Vagina (tissue), 2 donors: Measurements from ENCODE around the gene PCAT6. TPM values are rescaled to one million over a fixed set of nuclear protein-coding genes. Genes with fewer than 3 reads are reported as not detected.
"Not testable (repeated sequence)": the region's sequence is repeated elsewhere in the genome, so short reads cannot be mapped to it uniquely, and the experiment has no call there.

Source experiments
- DNase-seq, 2 donors: peaks; one replicate each; pipeline ENCODE4 v3.0.0-alpha.2; 2017; ENCODE audit errors: extremely low spot score in 2 of 2
- H3K27ac ChIP-seq: fragments of 200-600 bp; sonication (generic); one replicate; pipeline ENCODE4 v1.5.1; 2019
- H3K27me3 ChIP-seq: fragments of 200-600 bp; sonication (generic); one replicate; pipeline ENCODE4 v1.5.1; 2019
- H3K36me3 ChIP-seq, 2 donors: fragments of 200-600 bp; sonication (generic); one replicate each; pipeline ENCODE4 v1.5.1; 2017 to 2019
- H3K4me1 ChIP-seq: fragments of 200-600 bp; sonication (generic); one replicate; pipeline ENCODE4 v1.5.1; 2019
- H3K4me3 ChIP-seq, 2 donors: fragments of 200-600 bp; sonication (generic); 1 replicate in 1 of 2; 2 replicates in 1 of 2; pipeline ENCODE4 v1.5.1; 2016 to 2019
- H3K9me3 ChIP-seq: fragments of 200-600 bp; sonication (generic); one replicate; pipeline ENCODE4 v1.5.1; 2019
- CTCF ChIP-seq, 3 experiments: fragments of 450-650 bp in 2 of 3; fragments of 200-600 bp in 1 of 3; sonication (generic) in 1 of 3; IDR thresholded peaks; one replicate each; pipeline ENCODE4 v1.5.1; 2017 to 2019; ENCODE audit warnings: antibody characterized with exemption in 3 of 3, mild to moderate bottlenecking in 2 of 3, moderate library complexity in 2 of 3
- POLR2A ChIP-seq, 2 donors: fragments of 450-650 bp; IDR thresholded peaks; one replicate each; pipeline ENCODE4 v1.6.1; 2017; ENCODE audit warnings: antibody characterized with exemption in 2 of 2, mild to moderate bottlenecking in 2 of 2, moderate library complexity in 2 of 2
- POLR2AphosphoS5 ChIP-seq, 2 donors: sonication (generic); formaldehyde crosslinking; IDR thresholded peaks; one replicate each; pipeline ENCODE4 v1.9.0; 2017; ENCODE audit warnings: antibody characterized with exemption in 2 of 2, mild to moderate bottlenecking in 2 of 2, low read depth in 1 of 2; ENCODE audit not compliant: insufficient read depth in 1 of 2
- intact Hi-C: fragments of 100-400 bp; cut with DNase I; formaldehyde crosslinking; loops from one replicate; pipeline ENCODE4 v1.15.1; 2023
- total RNA-seq: library from RNA; depleted of rRNA; stranded (reverse); fragments of >200 nt; gene quantifications from one replicate; pipeline ENCODE4 v1.2.3, GENCODE V29; 2016

The PCAT6 gene
- total RNA-seq, 1 donor from 2014 or later: not detected

- no peaks in the 10 kb centered on the region for H3K27me3 ChIP-seq
- DNase-seq: no peak
- H3K4me3 ChIP-seq: no peak overlapping the region
- no peak for TF ChIP-seq POLR2A (IDR thresholded peaks at IDR 0.05)
- no peak for TF ChIP-seq CTCF (IDR thresholded peaks at IDR 0.05)
- TF ChIP-seq POLR2AphosphoS5 (IDR thresholded peaks at IDR 0.05; ENCODE audit: insufficient read depth in 1 of 2, low read depth in 1 of 2): no peak
- H3K9me3 ChIP-seq: no peaks in the 10 kb centered on the region
- intact Hi-C loops: loop anchor here (10.0 kb wide), 1 partner anchor 66 kb away; the partner anchor contains the start of gene RABIF
- H3K36me3 ChIP-seq: no peaks in the 10 kb centered on the region
- H3K4me1 ChIP-seq: no peaks in the 10 kb centered on the region
- H3K27ac ChIP-seq: no peak overlapping the region
Measured at GRCh38 chr1:202818819-202819218, 8.1 kb downstream of the PCAT6 start.

- Histone ChIP-seq H3K27me3 (no peaks in the 10 kb centered on the region), H3K9me3 (no peaks in the 10 kb centered on the region), H3K4me3 (no peak overlapping the region), H3K36me3 (no peaks in the 10 kb centered on the region), H3K4me1 (no peaks in the 10 kb centered on the region), H3K27ac (no peak overlapping the region)
- no peak for TF ChIP-seq POLR2A (IDR thresholded peaks at IDR 0.05)
- TF ChIP-seq CTCF (IDR thresholded peaks at IDR 0.05): no peak
- no peak for TF ChIP-seq POLR2AphosphoS5 (IDR thresholded peaks at IDR 0.05; ENCODE audit: insufficient read depth in 1 of 2, low read depth in 1 of 2)
- intact Hi-C loops: no loop called here
- no peak for DNase-seq
Measured at GRCh38 chr1:202821467-202821866, 10.7 kb downstream of the PCAT6 start.

GRCh38 chr1:202825748-202826147 lies 15.0 kb downstream of the PCAT6 start:
- intact Hi-C loops: no loop called here
- Histone ChIP-seq H3K27me3 (no peaks in the 10 kb centered on the region), H3K36me3 (no peaks in the 10 kb centered on the region), H3K27ac (no peak overlapping the region), H3K4me3 (no peak overlapping the region), H3K9me3 (no peaks in the 10 kb centered on the region), H3K4me1 (no peaks in the 10 kb centered on the region)
- no peak for TF ChIP-seq CTCF (IDR thresholded peaks at IDR 0.05)
- TF ChIP-seq POLR2A (IDR thresholded peaks at IDR 0.05): no peak
- TF ChIP-seq POLR2AphosphoS5 (IDR thresholded peaks at IDR 0.05; ENCODE audit: insufficient read depth in 1 of 2, low read depth in 1 of 2): no peak
- no peak for DNase-seq

GRCh38 chr1:202829223-202829622 lies 18.5 kb downstream of the PCAT6 start:
- H3K4me1 ChIP-seq, DNase-seq, intact Hi-C loops: not testable (repeated sequence)

GRCh38 chr1:202831906-202832305 lies 21.2 kb downstream of the PCAT6 start:
- no peak for DNase-seq
- no peak for TF ChIP-seq POLR2AphosphoS5 (IDR thresholded peaks at IDR 0.05; ENCODE audit: insufficient read depth in 1 of 2, low read depth in 1 of 2)
- no peak for TF ChIP-seq CTCF (IDR thresholded peaks at IDR 0.05)
- TF ChIP-seq POLR2A (IDR thresholded peaks at IDR 0.05): no peak
- no peak overlapping the region for H3K27ac ChIP-seq
- no peaks in the 10 kb centered on the region for H3K27me3 ChIP-seq
- peaks cover 20% of the 10 kb centered on the region for H3K4me1 ChIP-seq
- no peak overlapping the region for H3K4me3 ChIP-seq
- H3K9me3 ChIP-seq: no peaks in the 10 kb centered on the region
- H3K36me3 ChIP-seq: no peaks in the 10 kb centered on the region
- intact Hi-C loops: no loop called here

More at GRCh38 chr1:202829223-202829622, 18.5 kb downstream of the PCAT6 start:
- not testable (repeated sequence) for H3K9me3 ChIP-seq, H3K27ac ChIP-seq, H3K36me3 ChIP-seq, H3K27me3 ChIP-seq, H3K4me3 ChIP-seq
